ENCODE data around the gene DST. TPM values are rescaled to one million over a fixed set of nuclear protein-coding genes. Genes with fewer than 3 reads are reported as not detected.

The DST gene
- total and polyA plus RNA-seq, 2 of the 8 experiments (the other 6 are each of a cell fraction or from before 2014, with no cell fraction given) = 49.4 to 116 TPM

GRCh38 chr6:56444855-56445254, 197.8 kb downstream of the DST start:
- no peak overlapping the region for H4K91ac ChIP-seq (replicated peaks; ENCODE audit: insufficient read length, low read length)
- H4K20me1 ChIP-seq (replicated peaks in 1 of 2; ENCODE audit: control insufficient read depth in 1 of 2, insufficient read depth in 2 of 2, low read length in 2 of 2) = no peaks in the 10 kb centered on the region
- H3K36me3 ChIP-seq (ENCODE audit: control insufficient read depth in 2 of 4, insufficient read depth in 4 of 4, low read length in 3 of 4) = no peaks in the 10 kb centered on the region
- H3K79me1 ChIP-seq (ENCODE audit: low read depth, low read length) = no peaks in the 10 kb centered on the region
- H3K14ac ChIP-seq (ENCODE audit: insufficient read length) = no peak overlapping the region
- H3K27ac ChIP-seq (ENCODE audit: low read depth, low read length) = no peak overlapping the region
- H3K4me2 ChIP-seq (ENCODE audit: insufficient read depth in 1 of 2, low read depth in 2 of 2, low read length in 2 of 2) = no peak overlapping the region
- H4K5ac ChIP-seq (ENCODE audit: insufficient read length, low read depth, low read length) = no peak overlapping the region
- no peaks in the 10 kb centered on the region for H3K4me1 ChIP-seq (replicated peaks in 1 of 4; ENCODE audit: control insufficient read depth in 3 of 4, insufficient read depth in 4 of 4, low read length in 3 of 4)
- H3K23me2 ChIP-seq (ENCODE audit: low read depth, low read length) = no peaks in the 10 kb centered on the region
- H3K9ac ChIP-seq (replicated peaks in 1 of 4; ENCODE audit: extremely low read depth in 1 of 4, low read depth in 3 of 4, low read length in 3 of 4) = no peak overlapping the region
- ChIA-PET POLR2A (ENCODE audit: partially characterized antibody) (no interaction called here), CTCF (ENCODE audit: partially characterized antibody) (interaction anchor here (0.6 to 1.9 kb wide), 2 partner anchors 45 to 75 kb away, joined by 3 to 5 read pairs; no protein-coding TSS in a partner anchor)
- 90% methylated on average over 2 of the region's 2 CpGs; no CpG with 5 or more reads in 1 of the 2 experiments for WGBS, 2 experiments (ENCODE audit: extremely low coverage in 1 of 2, insufficient coverage in 1 of 2, insufficient read length in 1 of 2, insufficient replicate concordance in 2 of 2, low coverage in 1 of 2, low lambda C conversion rate in 2 of 2, missing lambda C conversion rate in 1 of 2)
- H3K9me3 ChIP-seq (ENCODE audit: insufficient read depth in 2 of 2, low read depth in 1 of 2, low read length in 1 of 2) = peaks cover 2% of the 10 kb centered on the region in 2 experiments; a peak in 2 of 4 replicates
- H3K27me3 ChIP-seq (replicated peaks in 1 of 4; ENCODE audit: control insufficient read depth in 3 of 4, extremely low read depth in 1 of 4, insufficient read depth in 3 of 4, low read length in 3 of 4) = no peaks in the 10 kb centered on the region
- no peak overlapping the region for H2BK5ac ChIP-seq (ENCODE audit: low read depth, low read length)
- no peak overlapping the region for H3K23ac ChIP-seq (ENCODE audit: insufficient read length)
- no peak overlapping the region for H2AFZ ChIP-seq (ENCODE audit: low read length)
- H2AK5ac ChIP-seq (ENCODE audit: low read depth, low read length) = no peak overlapping the region
- DNase-seq (ENCODE audit: low read depth in 1 of 2, low spot score in 2 of 2) = no peak
- H3K4me3 ChIP-seq (ENCODE audit: extremely low read depth in 1 of 4, insufficient read depth in 2 of 4, low read depth in 3 of 4, low read length in 4 of 4) = no peak overlapping the region
- H2BK120ac ChIP-seq (replicated peaks; ENCODE audit: low read depth, low read length) = no peak overlapping the region
- H3K56ac ChIP-seq (replicated peaks; ENCODE audit: insufficient read length, low read depth, low read length) = no peak overlapping the region
- H2BK15ac ChIP-seq (ENCODE audit: low read length) = no peak overlapping the region
- H3K79me2 ChIP-seq (ENCODE audit: control insufficient read depth in 1 of 2, insufficient read depth in 2 of 2, low read length in 2 of 2) = no peaks in the 10 kb centered on the region
- H3K18ac ChIP-seq (ENCODE audit: extremely low read depth, low read length) = no peak overlapping the region
- H3K4ac ChIP-seq (replicated peaks; ENCODE audit: insufficient read length, low read depth, low read length) = no peak overlapping the region
- H2BK20ac ChIP-seq (ENCODE audit: low read length) = no peak overlapping the region
- no peak for FAIRE-seq
- H4K8ac ChIP-seq (ENCODE audit: extremely low read depth, insufficient read depth, low read length) = no peak overlapping the region
- H2BK12ac ChIP-seq (ENCODE audit: low read depth, low read length) = no peak overlapping the region
- TF ChIP-seq RNF2 (IDR thresholded peaks at IDR 0.05; ENCODE audit: borderline replicate concordance, low read depth, low read length, missing control alignments, poor library complexity, severe bottlenecking) (no peak), EP300 (IDR thresholded peaks at IDR 0.05; ENCODE audit: borderline replicate concordance in 1 of 2, low read depth in 2 of 2, low read length in 2 of 2) (no peak), SP2 (IDR thresholded peaks at IDR 0.05; ENCODE audit: low read length) (no peak), RXRA (IDR thresholded peaks at IDR 0.05; ENCODE audit: insufficient read depth, low read depth, low read length) (no peak), GABPA (IDR thresholded peaks at IDR 0.05; ENCODE audit: borderline replicate concordance, insufficient read depth, low read length) (no peak), CTBP2 (IDR thresholded peaks at IDR 0.05; ENCODE audit: borderline replicate concordance, insufficient read depth, insufficient read length, low read length) (no peak), TEAD4 (IDR thresholded peaks at IDR 0.05; ENCODE audit: low read depth, low read length) (no peak), POLR2AphosphoS5 (IDR thresholded peaks at IDR 0.05; ENCODE audit: low read depth, low read length) (no peak), CHD1 (IDR thresholded peaks at IDR 0.05; ENCODE audit: low read depth, low read length) (no peak), GTF2F1 (IDR thresholded peaks at IDR 0.05; ENCODE audit: borderline replicate concordance, low read depth, low read length) (no peak), SP1 (IDR thresholded peaks at IDR 0.05; ENCODE audit: low read depth, low read length) (no peak), BCL11A (IDR thresholded peaks at IDR 0.05; ENCODE audit: low read depth in 2 of 2, low read length in 2 of 2) (no peak), NRF1 (IDR thresholded peaks at IDR 0.05; ENCODE audit: low read depth, low read length) (no peak), SIX5 (IDR thresholded peaks at IDR 0.05; ENCODE audit: low read depth, low read length) (no peak), BRCA1 (IDR thresholded peaks at IDR 0.05; ENCODE audit: low read depth, low read length) (no peak)
